Keratinocyte (primary cell): ENCODE data around the gene ZNF8.

ENCODE experiments used
- CTCF ChIP-seq, 3 experiments: IDR thresholded peaks in 1 of 3; conservative IDR thresholded peaks in 1 of 3; optimal IDR thresholded peaks in 1 of 3; 2 replicates in 2 of 3; 3 replicates in 1 of 3; pipeline versions ENCODE3 to v1.5.1; 2011; ENCODE audit warnings: low read length in 3 of 3, mild to moderate bottlenecking in 3 of 3, moderate library complexity in 2 of 3, control low read depth in 1 of 3, inconsistent platforms in 1 of 3; ENCODE audit not compliant: insufficient read depth in 2 of 3; ENCODE audit errors: extremely low read depth in 1 of 3
- EZH2 ChIP-seq: IDR thresholded peaks from one replicate; pipeline ENCODE4 v1.6.1; 2012; ENCODE audit warnings: inconsistent platforms, mild to moderate bottlenecking, low read length, moderate library complexity

DNA sequence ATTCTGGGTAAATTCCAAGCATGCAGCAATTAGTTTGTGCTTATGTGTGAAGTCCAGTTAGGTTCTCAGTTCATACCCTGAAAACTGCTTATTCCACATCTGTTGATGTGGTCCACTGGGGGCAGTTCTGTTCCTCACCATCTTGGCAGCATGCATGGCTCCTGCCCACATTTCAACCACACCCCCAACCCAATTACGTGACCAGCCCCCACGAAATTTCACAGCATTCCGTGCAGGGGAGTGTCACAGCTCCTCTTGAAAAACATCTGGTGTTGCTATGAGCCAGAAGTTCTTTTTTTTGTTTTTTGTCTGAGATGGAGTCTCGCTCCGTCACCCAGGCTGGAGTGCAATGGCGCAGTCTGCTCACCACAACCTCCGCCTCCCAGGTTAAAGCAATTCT lies 17.3 kb downstream of the ZNF8 start:
- TF ChIP-seq CTCF (optimal IDR thresholded peaks at IDR 0.05 in 1 of 3, IDR thresholded peaks at IDR 0.05 in 1 of 3, conservative IDR thresholded peaks at IDR 0.05 in 1 of 3; ENCODE audit: extremely low read depth in 1 of 3, insufficient read depth in 2 of 3, low read length in 3 of 3) (no peak), EZH2 (no peak)
